Retinal pigment epithelial cell (primary cell): ENCODE results near the gene KCNC3.

ENCODE experiments used
- DNase-seq: peaks from one replicate; pipeline ENCODE4 v3.0.0-alpha.2; 2010; ENCODE audit warnings: low read depth
- H3K4me3 ChIP-seq: 2 replicates; pipeline ENCODE4 v1.5.1; 2011; ENCODE audit warnings: mild to moderate bottlenecking, low read length, control low read depth, moderate library complexity
- TF ChIP-seq, protein P1 (sequence below): conservative IDR thresholded peaks from 2 replicates; pipeline ENCODE4 v1.5.1; 2011; ENCODE audit warnings: low read depth, low read length, control low read depth, inconsistent platforms

KCNC3 gene

GRCh38 chr19:50324331-50324730 is 4.8 kb downstream of the KCNC3 start:
- TF ChIP-seq, protein P1, sequence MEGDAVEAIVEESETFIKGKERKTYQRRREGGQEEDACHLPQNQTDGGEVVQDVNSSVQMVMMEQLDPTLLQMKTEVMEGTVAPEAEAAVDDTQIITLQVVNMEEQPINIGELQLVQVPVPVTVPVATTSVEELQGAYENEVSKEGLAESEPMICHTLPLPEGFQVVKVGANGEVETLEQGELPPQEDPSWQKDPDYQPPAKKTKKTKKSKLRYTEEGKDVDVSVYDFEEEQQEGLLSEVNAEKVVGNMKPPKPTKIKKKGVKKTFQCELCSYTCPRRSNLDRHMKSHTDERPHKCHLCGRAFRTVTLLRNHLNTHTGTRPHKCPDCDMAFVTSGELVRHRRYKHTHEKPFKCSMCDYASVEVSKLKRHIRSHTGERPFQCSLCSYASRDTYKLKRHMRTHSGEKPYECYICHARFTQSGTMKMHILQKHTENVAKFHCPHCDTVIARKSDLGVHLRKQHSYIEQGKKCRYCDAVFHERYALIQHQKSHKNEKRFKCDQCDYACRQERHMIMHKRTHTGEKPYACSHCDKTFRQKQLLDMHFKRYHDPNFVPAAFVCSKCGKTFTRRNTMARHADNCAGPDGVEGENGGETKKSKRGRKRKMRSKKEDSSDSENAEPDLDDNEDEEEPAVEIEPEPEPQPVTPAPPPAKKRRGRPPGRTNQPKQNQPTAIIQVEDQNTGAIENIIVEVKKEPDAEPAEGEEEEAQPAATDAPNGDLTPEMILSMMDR: no peak
- no peak for DNase-seq
- no peak overlapping the region for H3K4me3 ChIP-seq

DNA sequence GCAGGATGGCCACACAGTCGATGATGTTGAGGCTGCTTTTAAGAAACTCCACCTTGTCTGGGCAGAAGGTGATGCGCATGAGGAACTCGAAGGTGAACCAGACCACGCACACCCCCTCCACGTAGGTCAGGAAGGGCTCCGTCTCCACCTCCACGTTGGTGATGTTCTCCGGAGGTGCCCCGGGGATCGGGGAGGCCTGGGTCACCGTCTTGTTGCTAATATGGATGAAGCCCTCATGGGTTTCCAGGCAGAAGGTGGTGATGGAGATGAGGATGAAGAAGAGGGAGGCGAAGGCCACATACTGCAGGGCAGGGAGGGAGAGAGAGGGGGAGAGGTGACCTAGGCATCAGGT is 5.4 kb downstream of the KCNC3 start:
- H3K4me3 ChIP-seq: no peak overlapping the region
- TF ChIP-seq, protein P1: no peak
- no peak for DNase-seq

- no peak for DNase-seq
- TF ChIP-seq, protein P1: no peak
These were observed 6.0 kb downstream of the KCNC3 start for GRCh38 chr19:50322931-50323781.

DNA sequence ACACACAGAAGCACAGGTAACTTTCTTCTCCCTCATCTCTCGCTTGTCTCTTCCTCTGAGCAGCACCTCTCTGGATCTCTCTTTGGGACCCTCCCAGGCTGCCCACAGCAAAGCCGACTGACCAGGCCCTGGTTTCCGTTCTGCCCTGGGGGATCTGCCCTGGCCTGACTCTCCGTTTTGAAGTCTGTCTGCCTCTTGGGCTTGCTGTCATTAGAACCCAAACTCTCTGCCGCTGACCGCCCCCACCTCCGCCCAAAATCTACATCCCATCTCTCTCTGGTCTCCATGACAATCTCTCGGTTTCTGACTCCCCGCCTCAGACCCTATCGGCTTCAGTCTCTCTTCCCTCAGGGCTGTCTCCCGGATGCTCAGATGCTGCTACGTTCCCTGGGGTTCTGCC is 6.9 kb downstream of the KCNC3 start:
- TF ChIP-seq, protein P1: no peak
- H3K4me3 ChIP-seq: no peak overlapping the region
- DNase-seq: no peak

More at GRCh38 chr19:50322931-50323781, 6.0 kb downstream of the KCNC3 start:
- no peak overlapping the region for H3K4me3 ChIP-seq

DNA sequence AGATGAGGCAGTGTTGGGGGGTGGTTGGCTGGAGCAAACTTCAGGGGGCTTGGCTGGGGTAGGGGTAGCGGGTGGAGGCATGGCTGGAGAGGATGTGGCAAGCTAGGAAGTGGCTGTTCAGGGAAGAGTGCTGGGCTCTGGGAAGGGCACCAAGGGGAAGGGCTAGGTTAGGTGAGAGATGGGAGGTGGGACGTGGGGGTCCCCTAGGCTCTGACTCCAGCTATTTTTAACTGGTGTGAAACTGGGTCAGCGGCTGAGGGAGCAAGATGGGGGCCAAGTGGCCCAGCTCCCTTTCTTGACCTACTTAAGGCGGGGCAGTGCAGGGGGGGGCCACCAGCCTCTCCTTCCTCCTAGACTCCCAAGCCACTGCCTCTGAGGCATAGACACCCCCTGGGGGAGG is 7.3 kb downstream of the KCNC3 start:
- DNase-seq: no peak
- TF ChIP-seq, protein P1: no peak
- H3K4me3 ChIP-seq: no peak overlapping the region

GRCh38 chr19:50320596-50320995 is 8.6 kb downstream of the KCNC3 start:
- DNase-seq: no peak
- H3K4me3 ChIP-seq: no peak overlapping the region
- TF ChIP-seq, protein P1: no peak

- no peak overlapping the region for H3K4me3 ChIP-seq
- TF ChIP-seq, protein P1: no peak
- no peak for DNase-seq
These were observed 9.1 kb downstream of the KCNC3 start for GRCh38 chr19:50320051-50320450.
